Upper lobe of right lung (tissue), 1 donor: Measurements from ENCODE around the gene EIF3J. TPM values are rescaled to one million over a fixed set of nuclear protein-coding genes. Genes with fewer than 3 reads are reported as not detected.

ENCODE experiments used
- ATAC-seq: fragments of 200-7000 bp; cut with Tn5 transposase; one replicate; pipeline ENCODE4 v1.9.1; 2020; ENCODE audit warnings: mild to moderate bottlenecking, moderate library complexity
- DNase-seq: peaks from one replicate; pipeline ENCODE4 v3.0.0-alpha.2; 2020
- H3K27ac ChIP-seq: fragments of 200-600 bp; one replicate; pipeline ENCODE4 v1.8.0; 2022
- H3K27me3 ChIP-seq: fragments of 200-600 bp; one replicate; pipeline ENCODE4 v1.8.0; 2022; ENCODE audit warnings: mild to moderate bottlenecking
- H3K36me3 ChIP-seq: fragments of 200-600 bp; one replicate; pipeline ENCODE4 v1.8.0; 2022
- H3K4me1 ChIP-seq: fragments of 200-600 bp; one replicate; pipeline ENCODE4 v1.8.0; 2022
- H3K4me3 ChIP-seq: fragments of 200-600 bp; one replicate; pipeline ENCODE4 v1.8.0; 2022; ENCODE audit warnings: mild to moderate bottlenecking
- H3K9me3 ChIP-seq: fragments of 200-600 bp; one replicate; pipeline ENCODE4 v1.8.0; 2022
- CTCF ChIP-seq: fragments of 200-600 bp; IDR thresholded peaks from one replicate; pipeline ENCODE4 v1.8.0; 2022; ENCODE audit warnings: antibody characterized with exemption
- intact Hi-C: fragments of 100-400 bp; cut with DNase I; formaldehyde crosslinking; loops from one replicate; pipeline ENCODE4 v1.11.0; 2022
- total RNA-seq: library from RNA; stranded (reverse); fragmentation: NEBNext Ultra II Directional; extraction: Animal tissue kit (Norgen Biotek cat#: 25700); gene quantifications from one replicate; pipeline ENCODE4 v1.2.1, GENCODE V29; 2021
- donor health status: DM: no; HTN: yes; CAD: no; lungs with severe emphysema.

The EIF3J gene
- total RNA-seq, 1 donor from 2014 or later, result 52.9 TPM

- no peak for ATAC-seq
- intact Hi-C loops, result no loop called here
- peaks cover 94% of the 10 kb centered on the region for H3K36me3 ChIP-seq
Measured at GRCh38 chr15:44495562-44495961, 41.4 kb upstream of the EIF3J start.

GRCh38 chr15:44500555-44500954 lies 36.4 kb upstream of the EIF3J start:
- Histone ChIP-seq H3K4me3 (no peak overlapping the region), H3K4me1 (no peaks in the 10 kb centered on the region), H3K9me3 (no peaks in the 10 kb centered on the region), H3K36me3 (peaks cover 67% of the 10 kb centered on the region), H3K27ac (no peak overlapping the region), H3K27me3 (no peaks in the 10 kb centered on the region)
- intact Hi-C loops, result no loop called here
- no peak for ATAC-seq
- DNase-seq, result no peak
- no peak for TF ChIP-seq CTCF

More at GRCh38 chr15:44495562-44495961, 41.4 kb upstream of the EIF3J start:
- no peaks in the 10 kb centered on the region for H3K27me3 ChIP-seq
- TF ChIP-seq CTCF, result no peak
- no peak overlapping the region for H3K27ac ChIP-seq
- no peak overlapping the region for H3K4me3 ChIP-seq
- no peak for DNase-seq
- no peaks in the 10 kb centered on the region for H3K4me1 ChIP-seq
- H3K9me3 ChIP-seq, result no peaks in the 10 kb centered on the region

GRCh38 chr15:44501768-44502366 lies 35.1 kb upstream of the EIF3J start:
- Histone ChIP-seq H3K4me1 (no peaks in the 10 kb centered on the region), H3K9me3 (no peaks in the 10 kb centered on the region), H3K27ac (no peak overlapping the region), H3K4me3 (no peak overlapping the region), H3K27me3 (no peaks in the 10 kb centered on the region), H3K36me3 (peaks cover 61% of the 10 kb centered on the region)
- intact Hi-C loops, result no loop called here
- DNase-seq (no peak), ATAC-seq (peak; percentile 56)
- TF ChIP-seq CTCF, result peak; percentile 60

GRCh38 chr15:44516436-44516835 lies 20.5 kb upstream of the EIF3J start:
- H3K4me1 ChIP-seq, result no peaks in the 10 kb centered on the region
- H3K36me3 ChIP-seq, result peaks cover 43% of the 10 kb centered on the region
- TF ChIP-seq CTCF, result no peak
- H3K27ac ChIP-seq, result no peak overlapping the region
- no peak overlapping the region for H3K4me3 ChIP-seq
- ATAC-seq (no peak), DNase-seq (no peak)
- intact Hi-C loops, result no loop called here
- H3K27me3 ChIP-seq, result no peaks in the 10 kb centered on the region
- no peaks in the 10 kb centered on the region for H3K9me3 ChIP-seq

- Histone ChIP-seq H3K4me1 (no peaks in the 10 kb centered on the region), H3K9me3 (no peaks in the 10 kb centered on the region), H3K27ac (no peak overlapping the region), H3K36me3 (peaks cover 70% of the 10 kb centered on the region), H3K4me3 (no peak overlapping the region), H3K27me3 (no peaks in the 10 kb centered on the region)
- DNase-seq (no peak), ATAC-seq (no peak)
- TF ChIP-seq CTCF, result no peak
- intact Hi-C loops, result no loop called here
Measured at GRCh38 chr15:44519537-44519936, 17.4 kb upstream of the EIF3J start.

- Histone ChIP-seq H3K4me3 (no peak overlapping the region), H3K4me1 (no peaks in the 10 kb centered on the region), H3K27me3 (no peaks in the 10 kb centered on the region), H3K9me3 (no peaks in the 10 kb centered on the region), H3K27ac (no peak overlapping the region), H3K36me3 (peaks cover 52% of the 10 kb centered on the region)
- no peak for TF ChIP-seq CTCF
- intact Hi-C loops, result no loop called here
- DNase-seq (no peak), ATAC-seq (no peak)
Measured at GRCh38 chr15:44525018-44525417, 11.9 kb upstream of the EIF3J start.
